WTC11 (cell line): ENCODE data around the gene GGACT. TPM values are rescaled to one million over a fixed set of nuclear protein-coding genes. Genes with fewer than 3 reads are reported as not detected.

Experiments used
- ATAC-seq: fragments of 200-7000 bp; cut with Tn5 transposase; 2 replicates; pipeline ENCODE4 v1.10.0; 2021; ENCODE audit warnings: mild to moderate bottlenecking, moderate library complexity
- CTCF ChIA-PET: fragments of 300-600 bp; sonication (Branson Sonifier 250); formaldehyde crosslinking; loops from one replicate; lab custom pipeline; 2021; ENCODE audit warnings: antibody characterized with exemption; lab: Charles Lee
- POLR2A ChIA-PET: fragments of 350-600 bp; sonication (Branson Sonifier 250); formaldehyde crosslinking; loops from one replicate; lab custom pipeline; 2021; ENCODE audit warnings: antibody characterized with exemption; lab: Charles Lee
- DNase-seq: peaks from one replicate; pipeline ENCODE4 v3.0.0; 2021; ENCODE audit warnings: low spot score
- H3K27ac Mint-ChIP-seq: 2 replicates; pipeline ENCODE4 v1.8.0; 2021; ENCODE audit warnings: mixed read lengths
- H3K27me3 Mint-ChIP-seq: 2 replicates; pipeline ENCODE4 v1.8.0; 2021; ENCODE audit warnings: low read depth, mild to moderate bottlenecking, moderate library complexity, mixed read lengths
- H3K36me3 Mint-ChIP-seq: 2 replicates; pipeline ENCODE4 v1.8.0; 2021; ENCODE audit warnings: mixed read lengths
- H3K4me1 Mint-ChIP-seq: 2 replicates; pipeline ENCODE4 v1.8.0; 2022; ENCODE audit warnings: mixed read lengths
- H3K4me3 Mint-ChIP-seq: 2 replicates; pipeline ENCODE4 v1.8.0; 2021; ENCODE audit warnings: mild to moderate bottlenecking, moderate library complexity, mixed read lengths
- H3K9me3 Mint-ChIP-seq: 2 replicates; pipeline ENCODE4 v1.8.0; 2021; ENCODE audit warnings: mixed read lengths
- CBFB ChIP-seq: sonication (generic); formaldehyde crosslinking; IDR thresholded peaks from 2 replicates; pipeline ENCODE4 v1.8.1; 2022; ENCODE audit warnings: mild to moderate bottlenecking, low read depth, missing genetic modification reagents
- EMX1 ChIP-seq: fragments of 250-450 bp; sonication (Bioruptor Pico); IDR thresholded peaks from 2 replicates; pipeline ENCODE4 v1.8.0; 2021; ENCODE audit warnings: mild to moderate bottlenecking
- FOXK1 ChIP-seq: sonication (generic); formaldehyde crosslinking; IDR thresholded peaks from 2 replicates; pipeline ENCODE4 v1.8.0; 2022; ENCODE audit warnings: mild to moderate bottlenecking, moderate library complexity, missing genetic modification reagents
- IRF2 ChIP-seq: sonication (generic); formaldehyde crosslinking; IDR thresholded peaks from 2 replicates; pipeline ENCODE4 v1.8.0; 2022; ENCODE audit warnings: low read depth, missing genetic modification reagents, borderline replicate concordance
- JUN ChIP-seq: sonication (generic); formaldehyde crosslinking; IDR thresholded peaks from 2 replicates; pipeline ENCODE4 v1.8.0; 2023; ENCODE audit warnings: mild to moderate bottlenecking, missing genetic modification reagents
- KAT7 ChIP-seq: sonication (generic); formaldehyde crosslinking; IDR thresholded peaks from 2 replicates; pipeline ENCODE4 v1.8.1; 2023; ENCODE audit warnings: missing genetic modification reagents, mild to moderate bottlenecking, borderline replicate concordance
- MYBL2 ChIP-seq: sonication (generic); formaldehyde crosslinking; IDR thresholded peaks from 2 replicates; pipeline ENCODE4 v1.8.1; 2023; ENCODE audit warnings: mild to moderate bottlenecking, moderate library complexity, missing genetic modification reagents
- NR3C1 ChIP-seq: sonication (generic); formaldehyde crosslinking; conservative IDR thresholded peaks from 2 replicates; pipeline ENCODE4 v1.8.1; 2023; ENCODE audit warnings: low read depth, mild to moderate bottlenecking, missing genetic modification reagents
- SOX15 ChIP-seq: fragments of 250-450 bp; sonication (Bioruptor Pico); IDR thresholded peaks from 2 replicates; pipeline ENCODE4 v1.9.0; 2021; ENCODE audit warnings: mild to moderate bottlenecking
- ZBTB21 ChIP-seq: sonication (generic); formaldehyde crosslinking; IDR thresholded peaks from 2 replicates; pipeline ENCODE4 v1.8.1; 2023; ENCODE audit warnings: mild to moderate bottlenecking, missing genetic modification reagents, borderline replicate concordance
- ZNF138 ChIP-seq: sonication (generic); formaldehyde crosslinking; conservative IDR thresholded peaks from 2 replicates; pipeline ENCODE4 v1.8.1; 2022; ENCODE audit warnings: mild to moderate bottlenecking, moderate library complexity, missing genetic modification reagents
- ZNF396 ChIP-seq: fragments of 250-450 bp; sonication (Bioruptor Pico); IDR thresholded peaks from 2 replicates; pipeline ENCODE4 v1.8.0; 2021; ENCODE audit warnings: mild to moderate bottlenecking, moderate library complexity, borderline replicate concordance
- total RNA-seq: library from RNA; stranded (reverse); gene quantifications from 3 replicates; pipeline ENCODE4 v1.2.3, GENCODE V29; 2021
- TF ChIP-seq, protein P1 (sequence below): fragments of 250-450 bp; sonication (Bioruptor Pico); IDR thresholded peaks from 2 replicates; pipeline ENCODE4 v1.8.0; 2021; ENCODE audit warnings: mild to moderate bottlenecking
- TF ChIP-seq, protein P2 (sequence below): fragments of 250-450 bp; sonication (Bioruptor Pico); IDR thresholded peaks from 2 replicates; pipeline ENCODE4 v1.9.0; 2021; ENCODE audit warnings: mild to moderate bottlenecking
- TF ChIP-seq, protein P3 (sequence below): sonication (generic); formaldehyde crosslinking; IDR thresholded peaks from 2 replicates; pipeline ENCODE4 v1.8.0; 2023; ENCODE audit warnings: missing genetic modification reagents, mild to moderate bottlenecking, borderline replicate concordance
- TF ChIP-seq, protein P4 (sequence below): sonication (generic); formaldehyde crosslinking; IDR thresholded peaks from 2 replicates; pipeline ENCODE4 v1.8.0; 2022; ENCODE audit warnings: missing genetic modification reagents
- TF ChIP-seq, protein P5 (sequence below): fragments of 250-450 bp; sonication (Bioruptor Pico); IDR thresholded peaks from 2 replicates; pipeline ENCODE4 v2.1.2; 2022; ENCODE audit warnings: mild to moderate bottlenecking, moderate library complexity
- TF ChIP-seq, protein P6 (sequence below): sonication (generic); formaldehyde crosslinking; IDR thresholded peaks from 2 replicates; pipeline ENCODE4 v1.8.0; 2023; ENCODE audit warnings: missing genetic modification reagents
- TF ChIP-seq, protein P7 (sequence below): sonication (generic); formaldehyde crosslinking; IDR thresholded peaks from 2 replicates; pipeline ENCODE4 v1.8.1; 2022; ENCODE audit warnings: missing genetic modification reagents, borderline replicate concordance

The GGACT gene
- total RNA-seq, 1 experiment from 2014 or later: 2.4 TPM

DNA sequence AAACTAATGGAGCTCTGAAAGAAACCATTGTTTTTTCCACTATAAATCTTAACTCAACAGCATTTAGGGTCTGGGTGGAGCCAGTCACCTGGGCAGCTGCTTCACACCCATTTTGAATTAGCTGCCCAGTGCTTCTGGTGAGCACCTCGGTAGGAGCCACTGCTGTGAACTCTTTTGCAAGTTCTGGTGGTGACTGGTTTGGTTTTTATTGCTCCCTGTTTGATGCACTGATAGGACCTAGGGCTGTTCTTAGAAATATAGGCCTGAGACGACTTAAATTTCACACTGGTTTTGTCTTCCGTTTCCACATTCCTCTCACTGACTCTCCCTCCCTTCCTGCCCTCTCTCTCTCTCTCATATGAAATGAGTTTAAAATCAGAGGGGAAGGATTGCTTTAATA, 103.9 kb downstream of the GGACT start:
- POLR2A ChIA-PET: no interaction called here
- CTCF ChIA-PET: interaction anchor here (0.6 to 0.7 kb wide), 2 partner anchors 9 to 30 kb away, joined by 3 read pairs; no protein-coding TSS in a partner anchor
- 0 out of 2 replicates have a peak, but pooled peaks cover 2% of the 10 kb centered on the region for H3K36me3 Mint-ChIP-seq
- no peak overlapping the region for H3K4me3 Mint-ChIP-seq
- DNase-seq (no peak), ATAC-seq (no peak; the same call in 1 of the 2 replicates)
- no peaks in the 10 kb centered on the region for H3K9me3 Mint-ChIP-seq
- peaks cover 53% of the 10 kb centered on the region for H3K4me1 Mint-ChIP-seq
- no peaks in the 10 kb centered on the region for H3K27me3 Mint-ChIP-seq
- H3K27ac Mint-ChIP-seq: peak overlapping the region; percentile 14
- TF ChIP-seq, protein P1, sequence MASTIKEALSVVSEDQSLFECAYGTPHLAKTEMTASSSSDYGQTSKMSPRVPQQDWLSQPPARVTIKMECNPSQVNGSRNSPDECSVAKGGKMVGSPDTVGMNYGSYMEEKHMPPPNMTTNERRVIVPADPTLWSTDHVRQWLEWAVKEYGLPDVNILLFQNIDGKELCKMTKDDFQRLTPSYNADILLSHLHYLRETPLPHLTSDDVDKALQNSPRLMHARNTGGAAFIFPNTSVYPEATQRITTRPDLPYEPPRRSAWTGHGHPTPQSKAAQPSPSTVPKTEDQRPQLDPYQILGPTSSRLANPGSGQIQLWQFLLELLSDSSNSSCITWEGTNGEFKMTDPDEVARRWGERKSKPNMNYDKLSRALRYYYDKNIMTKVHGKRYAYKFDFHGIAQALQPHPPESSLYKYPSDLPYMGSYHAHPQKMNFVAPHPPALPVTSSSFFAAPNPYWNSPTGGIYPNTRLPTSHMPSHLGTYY (CRISPR knock-in tag): no peak
- TF ChIP-seq ZNF138 (CRISPR knock-in tag): no peak

DNA sequence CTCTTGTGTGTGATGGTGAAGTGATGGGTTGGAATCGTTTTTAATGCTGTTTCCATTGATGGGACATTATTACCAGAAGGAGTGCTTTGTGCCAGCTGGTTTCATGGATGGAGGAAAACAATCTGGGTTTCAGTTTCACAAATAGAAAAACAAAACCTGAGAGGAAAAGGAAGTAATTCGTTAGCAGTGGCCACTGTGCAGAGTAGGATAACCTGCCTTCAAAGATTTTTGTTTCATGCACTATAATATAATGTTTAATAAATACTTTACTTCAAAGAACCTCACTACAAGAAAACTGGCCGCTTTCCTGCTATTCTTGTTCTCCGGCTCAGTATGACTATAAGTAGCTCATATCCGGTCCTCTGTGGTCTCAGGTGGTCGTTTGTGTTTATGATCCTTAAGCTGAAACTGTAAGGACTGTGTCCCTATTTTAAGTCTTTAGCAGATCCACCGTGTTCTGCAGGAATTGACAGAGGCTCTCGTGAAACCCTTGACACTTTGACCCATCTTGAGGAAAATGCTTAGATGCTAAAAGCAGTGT, 104.7 kb downstream of the GGACT start:
- ChIA-PET POLR2A (no interaction called here), CTCF (no interaction called here)
- H3K9me3 Mint-ChIP-seq: no peaks in the 10 kb centered on the region
- peaks cover 49% of the 10 kb centered on the region for H3K4me1 Mint-ChIP-seq
- no peak overlapping the region for H3K27ac Mint-ChIP-seq
- no peaks in the 10 kb centered on the region for H3K27me3 Mint-ChIP-seq
- 0 out of 2 replicates have a peak, but pooled peaks cover 2% of the 10 kb centered on the region for H3K36me3 Mint-ChIP-seq
- TF ChIP-seq, protein P2, sequence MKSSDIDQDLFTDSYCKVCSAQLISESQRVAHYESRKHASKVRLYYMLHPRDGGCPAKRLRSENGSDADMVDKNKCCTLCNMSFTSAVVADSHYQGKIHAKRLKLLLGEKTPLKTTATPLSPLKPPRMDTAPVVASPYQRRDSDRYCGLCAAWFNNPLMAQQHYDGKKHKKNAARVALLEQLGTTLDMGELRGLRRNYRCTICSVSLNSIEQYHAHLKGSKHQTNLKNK (CRISPR knock-in tag): no peak
- TF ChIP-seq KAT7 (no peak), ZNF396 (no peak), IRF2 (CRISPR knock-in tag) (no peak), FOXK1 (CRISPR knock-in tag) (no peak)
- TF ChIP-seq, protein P3, sequence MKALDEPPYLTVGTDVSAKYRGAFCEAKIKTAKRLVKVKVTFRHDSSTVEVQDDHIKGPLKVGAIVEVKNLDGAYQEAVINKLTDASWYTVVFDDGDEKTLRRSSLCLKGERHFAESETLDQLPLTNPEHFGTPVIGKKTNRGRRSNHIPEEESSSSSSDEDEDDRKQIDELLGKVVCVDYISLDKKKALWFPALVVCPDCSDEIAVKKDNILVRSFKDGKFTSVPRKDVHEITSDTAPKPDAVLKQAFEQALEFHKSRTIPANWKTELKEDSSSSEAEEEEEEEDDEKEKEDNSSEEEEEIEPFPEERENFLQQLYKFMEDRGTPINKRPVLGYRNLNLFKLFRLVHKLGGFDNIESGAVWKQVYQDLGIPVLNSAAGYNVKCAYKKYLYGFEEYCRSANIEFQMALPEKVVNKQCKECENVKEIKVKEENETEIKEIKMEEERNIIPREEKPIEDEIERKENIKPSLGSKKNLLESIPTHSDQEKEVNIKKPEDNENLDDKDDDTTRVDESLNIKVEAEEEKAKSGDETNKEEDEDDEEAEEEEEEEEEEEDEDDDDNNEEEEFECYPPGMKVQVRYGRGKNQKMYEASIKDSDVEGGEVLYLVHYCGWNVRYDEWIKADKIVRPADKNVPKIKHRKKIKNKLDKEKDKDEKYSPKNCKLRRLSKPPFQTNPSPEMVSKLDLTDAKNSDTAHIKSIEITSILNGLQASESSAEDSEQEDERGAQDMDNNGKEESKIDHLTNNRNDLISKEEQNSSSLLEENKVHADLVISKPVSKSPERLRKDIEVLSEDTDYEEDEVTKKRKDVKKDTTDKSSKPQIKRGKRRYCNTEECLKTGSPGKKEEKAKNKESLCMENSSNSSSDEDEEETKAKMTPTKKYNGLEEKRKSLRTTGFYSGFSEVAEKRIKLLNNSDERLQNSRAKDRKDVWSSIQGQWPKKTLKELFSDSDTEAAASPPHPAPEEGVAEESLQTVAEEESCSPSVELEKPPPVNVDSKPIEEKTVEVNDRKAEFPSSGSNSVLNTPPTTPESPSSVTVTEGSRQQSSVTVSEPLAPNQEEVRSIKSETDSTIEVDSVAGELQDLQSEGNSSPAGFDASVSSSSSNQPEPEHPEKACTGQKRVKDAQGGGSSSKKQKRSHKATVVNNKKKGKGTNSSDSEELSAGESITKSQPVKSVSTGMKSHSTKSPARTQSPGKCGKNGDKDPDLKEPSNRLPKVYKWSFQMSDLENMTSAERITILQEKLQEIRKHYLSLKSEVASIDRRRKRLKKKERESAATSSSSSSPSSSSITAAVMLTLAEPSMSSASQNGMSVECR: no peak
- TF ChIP-seq, protein P4, sequence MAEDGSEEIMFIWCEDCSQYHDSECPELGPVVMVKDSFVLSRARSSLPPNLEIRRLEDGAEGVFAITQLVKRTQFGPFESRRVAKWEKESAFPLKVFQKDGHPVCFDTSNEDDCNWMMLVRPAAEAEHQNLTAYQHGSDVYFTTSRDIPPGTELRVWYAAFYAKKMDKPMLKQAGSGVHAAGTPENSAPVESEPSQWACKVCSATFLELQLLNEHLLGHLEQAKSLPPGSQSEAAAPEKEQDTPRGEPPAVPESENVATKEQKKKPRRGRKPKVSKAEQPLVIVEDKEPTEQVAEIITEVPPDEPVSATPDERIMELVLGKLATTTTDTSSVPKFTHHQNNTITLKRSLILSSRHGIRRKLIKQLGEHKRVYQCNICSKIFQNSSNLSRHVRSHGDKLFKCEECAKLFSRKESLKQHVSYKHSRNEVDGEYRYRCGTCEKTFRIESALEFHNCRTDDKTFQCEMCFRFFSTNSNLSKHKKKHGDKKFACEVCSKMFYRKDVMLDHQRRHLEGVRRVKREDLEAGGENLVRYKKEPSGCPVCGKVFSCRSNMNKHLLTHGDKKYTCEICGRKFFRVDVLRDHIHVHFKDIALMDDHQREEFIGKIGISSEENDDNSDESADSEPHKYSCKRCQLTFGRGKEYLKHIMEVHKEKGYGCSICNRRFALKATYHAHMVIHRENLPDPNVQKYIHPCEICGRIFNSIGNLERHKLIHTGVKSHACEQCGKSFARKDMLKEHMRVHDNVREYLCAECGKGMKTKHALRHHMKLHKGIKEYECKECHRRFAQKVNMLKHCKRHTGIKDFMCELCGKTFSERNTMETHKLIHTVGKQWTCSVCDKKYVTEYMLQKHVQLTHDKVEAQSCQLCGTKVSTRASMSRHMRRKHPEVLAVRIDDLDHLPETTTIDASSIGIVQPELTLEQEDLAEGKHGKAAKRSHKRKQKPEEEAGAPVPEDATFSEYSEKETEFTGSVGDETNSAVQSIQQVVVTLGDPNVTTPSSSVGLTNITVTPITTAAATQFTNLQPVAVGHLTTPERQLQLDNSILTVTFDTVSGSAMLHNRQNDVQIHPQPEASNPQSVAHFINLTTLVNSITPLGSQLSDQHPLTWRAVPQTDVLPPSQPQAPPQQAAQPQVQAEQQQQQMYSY: no peak
- ATAC-seq (no peak), DNase-seq (no peak)
- H3K4me3 Mint-ChIP-seq: no peak overlapping the region

DNA sequence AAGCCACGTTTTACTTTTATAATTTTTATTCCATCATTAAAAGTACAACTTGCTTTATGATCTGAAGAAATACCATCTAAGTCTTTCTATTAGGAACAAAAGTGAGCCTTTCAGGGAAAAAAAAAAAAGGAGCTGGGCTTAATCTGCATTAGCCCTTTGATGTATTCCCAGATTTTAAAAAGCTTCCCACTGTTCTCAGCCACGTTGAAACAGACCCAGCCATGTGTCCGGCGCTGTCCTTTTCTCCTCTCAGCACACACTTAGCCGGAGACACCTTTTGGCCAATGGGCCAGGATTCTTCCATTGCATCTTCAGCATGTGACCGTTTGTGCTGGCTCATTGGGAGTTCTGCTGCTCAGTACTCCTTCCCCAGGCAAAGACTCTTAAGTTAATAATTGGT, 105.5 kb downstream of the GGACT start:
- POLR2A ChIA-PET: no interaction called here
- Mint-ChIP-seq H3K4me3 (no peak overlapping the region), H3K4me1 (peaks cover 54% of the 10 kb centered on the region), H3K27ac (no peak overlapping the region), H3K36me3 (no peaks in the 10 kb centered on the region), H3K9me3 (no peaks in the 10 kb centered on the region), H3K27me3 (no peaks in the 10 kb centered on the region)
- no peak for ATAC-seq
- CTCF ChIA-PET: no interaction called here
- no peak for DNase-seq
- TF ChIP-seq EMX1 (no peak), NR3C1 (CRISPR knock-in tag) (no peak), ZBTB21 (CRISPR knock-in tag) (no peak), SOX15 (CRISPR knock-in tag) (no peak), JUN (CRISPR knock-in tag) (no peak), MYBL2 (CRISPR knock-in tag) (no peak), CBFB (CRISPR knock-in tag) (no peak)
- TF ChIP-seq, protein P5, sequence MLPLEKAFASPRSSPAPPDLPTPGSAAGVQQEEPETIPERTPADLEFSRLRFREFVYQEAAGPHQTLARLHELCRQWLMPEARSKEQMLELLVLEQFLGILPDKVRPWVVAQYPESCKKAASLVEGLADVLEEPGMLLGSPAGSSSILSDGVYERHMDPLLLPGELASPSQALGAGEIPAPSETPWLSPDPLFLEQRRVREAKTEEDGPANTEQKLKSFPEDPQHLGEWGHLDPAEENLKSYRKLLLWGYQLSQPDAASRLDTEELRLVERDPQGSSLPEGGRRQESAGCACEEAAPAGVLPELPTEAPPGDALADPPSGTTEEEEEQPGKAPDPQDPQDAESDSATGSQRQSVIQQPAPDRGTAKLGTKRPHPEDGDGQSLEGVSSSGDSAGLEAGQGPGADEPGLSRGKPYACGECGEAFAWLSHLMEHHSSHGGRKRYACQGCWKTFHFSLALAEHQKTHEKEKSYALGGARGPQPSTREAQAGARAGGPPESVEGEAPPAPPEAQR (CRISPR knock-in tag): no peak
- TF ChIP-seq, protein P6, sequence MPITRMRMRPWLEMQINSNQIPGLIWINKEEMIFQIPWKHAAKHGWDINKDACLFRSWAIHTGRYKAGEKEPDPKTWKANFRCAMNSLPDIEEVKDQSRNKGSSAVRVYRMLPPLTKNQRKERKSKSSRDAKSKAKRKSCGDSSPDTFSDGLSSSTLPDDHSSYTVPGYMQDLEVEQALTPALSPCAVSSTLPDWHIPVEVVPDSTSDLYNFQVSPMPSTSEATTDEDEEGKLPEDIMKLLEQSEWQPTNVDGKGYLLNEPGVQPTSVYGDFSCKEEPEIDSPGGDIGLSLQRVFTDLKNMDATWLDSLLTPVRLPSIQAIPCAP (CRISPR knock-in tag): no peak
- TF ChIP-seq, protein P7, sequence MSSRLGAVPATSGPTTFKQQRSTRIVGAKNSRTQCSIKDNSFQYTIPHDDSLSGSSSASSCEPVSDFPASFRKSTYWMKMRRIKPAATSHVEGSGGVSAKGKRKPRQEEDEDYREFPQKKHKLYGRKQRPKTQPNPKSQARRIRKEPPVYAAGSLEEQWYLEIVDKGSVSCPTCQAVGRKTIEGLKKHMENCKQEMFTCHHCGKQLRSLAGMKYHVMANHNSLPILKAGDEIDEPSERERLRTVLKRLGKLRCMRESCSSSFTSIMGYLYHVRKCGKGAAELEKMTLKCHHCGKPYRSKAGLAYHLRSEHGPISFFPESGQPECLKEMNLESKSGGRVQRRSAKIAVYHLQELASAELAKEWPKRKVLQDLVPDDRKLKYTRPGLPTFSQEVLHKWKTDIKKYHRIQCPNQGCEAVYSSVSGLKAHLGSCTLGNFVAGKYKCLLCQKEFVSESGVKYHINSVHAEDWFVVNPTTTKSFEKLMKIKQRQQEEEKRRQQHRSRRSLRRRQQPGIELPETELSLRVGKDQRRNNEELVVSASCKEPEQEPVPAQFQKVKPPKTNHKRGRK (CRISPR knock-in tag): no peak
